Measurements from ENCODE around the gene ENTREP1.

GRCh38 chr9:69293156-69293555, 31.9 kb upstream of the ENTREP1 start:
- no peak for TF ChIP-seq CTCF (IDR thresholded peaks at IDR 0.05; ENCODE audit: low read length)
- no peak for TF ChIP-seq EZH2 (IDR thresholded peaks at IDR 0.05; ENCODE audit: borderline replicate concordance, low read length)
